ENCODE data around the gene ZNRF1. TPM values are rescaled to one million over a fixed set of nuclear protein-coding genes. Genes with fewer than 3 reads are reported as not detected.

The ZNRF1 gene
- polyA plus RNA-seq, 2 of the 4 experiments (the other 2 are of a cell fraction), result 18.6 to 22.6 TPM

DNA sequence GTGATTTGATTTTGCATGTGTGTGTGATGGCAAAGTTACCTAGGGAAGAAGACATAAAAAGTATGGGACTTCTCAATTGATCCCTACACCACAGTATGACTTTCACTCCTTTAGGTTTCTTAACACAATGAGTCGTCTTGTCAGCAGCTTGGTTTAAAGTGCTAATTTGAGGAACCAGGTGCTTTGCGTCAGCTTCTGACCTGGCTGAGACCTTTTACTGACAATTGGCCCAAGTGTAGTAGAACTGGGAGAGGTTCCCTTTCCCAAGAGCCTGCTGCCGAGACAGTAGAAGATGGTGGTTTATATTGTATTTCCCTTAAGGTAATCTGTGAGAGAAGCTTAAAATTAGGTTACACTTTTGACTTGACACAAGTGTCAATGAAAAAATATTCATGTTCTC lies 62.8 kb downstream of the ZNRF1 start:
- Histone ChIP-seq H3K4me3 (no peak overlapping the region), H3K27ac (no peak overlapping the region), H3K4me1 (peaks cover 27% of the 10 kb centered on the region), H3K9me3 (no peaks in the 10 kb centered on the region), H3K4me2 (no peak overlapping the region)
- ATAC-seq (no peak), DNase-seq (ENCODE audit: low read depth in 1 of 2, low spot score in 1 of 2) (no peak), FAIRE-seq (no peak)
- 95% methylated on average over 3 of the region's 3 CpGs for WGBS (ENCODE audit: missing lambda C conversion rate)
- CTCF ChIA-PET, result interaction anchor here (0.8 to 2.5 kb wide), 6 partner anchors 17 to 63 kb away, joined by 3 to 12 read pairs (median 4); partner anchors contain the start of gene ZNRF1
- POLR2A ChIA-PET, result no interaction called here
- TF ChIP-seq ESRRA (IDR thresholded peaks at IDR 0.05; ENCODE audit: borderline replicate concordance, low read length), result no peak
- TF ChIP-seq, protein P1, sequence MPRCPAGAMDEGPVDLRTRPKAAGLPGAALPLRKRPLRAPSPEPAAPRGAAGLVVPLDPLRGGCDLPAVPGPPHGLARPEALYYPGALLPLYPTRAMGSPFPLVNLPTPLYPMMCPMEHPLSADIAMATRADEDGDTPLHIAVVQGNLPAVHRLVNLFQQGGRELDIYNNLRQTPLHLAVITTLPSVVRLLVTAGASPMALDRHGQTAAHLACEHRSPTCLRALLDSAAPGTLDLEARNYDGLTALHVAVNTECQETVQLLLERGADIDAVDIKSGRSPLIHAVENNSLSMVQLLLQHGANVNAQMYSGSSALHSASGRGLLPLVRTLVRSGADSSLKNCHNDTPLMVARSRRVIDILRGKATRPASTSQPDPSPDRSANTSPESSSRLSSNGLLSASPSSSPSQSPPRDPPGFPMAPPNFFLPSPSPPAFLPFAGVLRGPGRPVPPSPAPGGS (IDR thresholded peaks at IDR 0.05), result no peak
- TF ChIP-seq POLR2A (IDR thresholded peaks at IDR 0.05; ENCODE audit: low read length), result no peak

DNA sequence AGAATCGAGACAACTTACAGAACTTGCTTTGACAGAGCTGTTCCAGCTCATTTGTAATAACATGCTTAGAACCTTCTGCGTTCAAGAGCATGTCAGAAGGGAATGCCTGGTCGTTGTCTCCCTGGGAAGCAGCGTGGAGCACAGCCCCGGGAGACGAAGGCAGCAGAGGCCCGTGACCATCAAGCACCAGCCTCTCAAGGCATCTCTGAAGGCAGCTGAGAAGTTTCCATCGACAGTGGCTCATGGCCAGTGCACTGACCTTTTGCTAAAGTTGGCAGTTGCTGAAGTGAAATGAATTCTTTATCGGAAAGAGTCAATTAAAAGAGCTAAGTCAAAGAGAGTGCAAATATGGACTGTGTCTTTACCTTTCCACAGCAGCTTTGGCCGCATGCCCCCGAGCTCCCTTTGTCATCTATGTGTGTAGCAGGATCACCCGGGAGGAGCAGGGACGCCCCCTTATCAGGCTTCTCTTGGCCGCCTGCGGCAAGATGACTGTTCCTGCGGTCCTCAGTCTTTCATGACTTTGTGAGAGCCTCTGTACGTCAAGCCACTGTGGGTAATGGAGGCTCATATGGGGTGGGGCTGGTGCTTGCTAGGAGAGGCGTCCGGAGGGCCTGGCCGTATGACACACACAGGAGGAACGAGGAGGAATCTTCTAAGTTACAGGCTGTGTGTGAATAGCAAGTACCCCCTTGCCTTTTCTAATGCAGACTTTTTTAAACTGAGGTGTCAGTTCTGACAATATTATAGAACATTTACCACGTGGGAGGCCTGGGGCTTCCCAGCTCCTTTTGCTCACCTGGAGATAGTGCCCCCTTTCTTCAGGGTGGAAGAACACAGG lies 63.5 kb downstream of the ZNRF1 start:
- FAIRE-seq (no peak), DNase-seq (ENCODE audit: low read depth in 1 of 2, low spot score in 1 of 2) (no peak), ATAC-seq (no peak)
- TF ChIP-seq KDM5A (IDR thresholded peaks at IDR 0.05), result no peak
- no peak for TF ChIP-seq CBX8 (IDR thresholded peaks at IDR 0.05)
- no peak for TF ChIP-seq FOSB (CRISPR knock-in tag; IDR thresholded peaks at IDR 0.05)
- TF ChIP-seq, protein P2, sequence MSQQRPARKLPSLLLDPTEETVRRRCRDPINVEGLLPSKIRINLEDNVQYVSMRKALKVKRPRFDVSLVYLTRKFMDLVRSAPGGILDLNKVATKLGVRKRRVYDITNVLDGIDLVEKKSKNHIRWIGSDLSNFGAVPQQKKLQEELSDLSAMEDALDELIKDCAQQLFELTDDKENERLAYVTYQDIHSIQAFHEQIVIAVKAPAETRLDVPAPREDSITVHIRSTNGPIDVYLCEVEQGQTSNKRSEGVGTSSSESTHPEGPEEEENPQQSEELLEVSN (IDR thresholded peaks at IDR 0.05; ENCODE audit: borderline replicate concordance, low read depth), result no peak
- TF ChIP-seq, protein P3, sequence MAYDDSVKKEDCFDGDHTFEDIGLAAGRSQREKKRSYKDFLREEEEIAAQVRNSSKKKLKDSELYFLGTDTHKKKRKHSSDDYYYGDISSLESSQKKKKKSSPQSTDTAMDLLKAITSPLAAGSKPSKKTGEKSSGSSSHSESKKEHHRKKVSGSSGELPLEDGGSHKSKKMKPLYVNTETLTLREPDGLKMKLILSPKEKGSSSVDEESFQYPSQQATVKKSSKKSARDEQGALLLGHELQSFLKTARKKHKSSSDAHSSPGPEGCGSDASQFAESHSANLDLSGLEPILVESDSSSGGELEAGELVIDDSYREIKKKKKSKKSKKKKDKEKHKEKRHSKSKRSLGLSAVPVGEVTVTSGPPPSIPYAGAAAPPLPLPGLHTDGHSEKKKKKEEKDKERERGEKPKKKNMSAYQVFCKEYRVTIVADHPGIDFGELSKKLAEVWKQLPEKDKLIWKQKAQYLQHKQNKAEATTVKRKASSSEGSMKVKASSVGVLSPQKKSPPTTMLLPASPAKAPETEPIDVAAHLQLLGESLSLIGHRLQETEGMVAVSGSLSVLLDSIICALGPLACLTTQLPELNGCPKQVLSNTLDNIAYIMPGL (CRISPR knock-in tag; IDR thresholded peaks at IDR 0.05; ENCODE audit: borderline replicate concordance), result no peak
- TF ChIP-seq HOXA7 (CRISPR knock-in tag; IDR thresholded peaks at IDR 0.05), result no peak
- TF ChIP-seq HOXB13 (CRISPR knock-in tag; IDR thresholded peaks at IDR 0.05; ENCODE audit: low read depth), result no peak
- TF ChIP-seq RNF2 (IDR thresholded peaks at IDR 0.05; ENCODE audit: borderline replicate concordance, low read depth), result no peak
- TF ChIP-seq, protein P4, sequence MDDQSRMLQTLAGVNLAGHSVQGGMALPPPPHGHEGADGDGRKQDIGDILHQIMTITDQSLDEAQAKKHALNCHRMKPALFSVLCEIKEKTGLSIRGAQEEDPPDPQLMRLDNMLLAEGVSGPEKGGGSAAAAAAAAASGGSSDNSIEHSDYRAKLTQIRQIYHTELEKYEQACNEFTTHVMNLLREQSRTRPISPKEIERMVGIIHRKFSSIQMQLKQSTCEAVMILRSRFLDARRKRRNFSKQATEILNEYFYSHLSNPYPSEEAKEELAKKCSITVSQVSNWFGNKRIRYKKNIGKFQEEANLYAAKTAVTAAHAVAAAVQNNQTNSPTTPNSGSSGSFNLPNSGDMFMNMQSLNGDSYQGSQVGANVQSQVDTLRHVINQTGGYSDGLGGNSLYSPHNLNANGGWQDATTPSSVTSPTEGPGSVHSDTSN (IDR thresholded peaks at IDR 0.05), result no peak
- TF ChIP-seq SREBF2 (IDR thresholded peaks at IDR 0.05), result no peak
- TF ChIP-seq POLR2A (IDR thresholded peaks at IDR 0.05; ENCODE audit: low read length), result no peak
- TF ChIP-seq NFE2L2 (conservative IDR thresholded peaks at IDR 0.05; ENCODE audit: low read length), result no peak
- TF ChIP-seq, protein P5, sequence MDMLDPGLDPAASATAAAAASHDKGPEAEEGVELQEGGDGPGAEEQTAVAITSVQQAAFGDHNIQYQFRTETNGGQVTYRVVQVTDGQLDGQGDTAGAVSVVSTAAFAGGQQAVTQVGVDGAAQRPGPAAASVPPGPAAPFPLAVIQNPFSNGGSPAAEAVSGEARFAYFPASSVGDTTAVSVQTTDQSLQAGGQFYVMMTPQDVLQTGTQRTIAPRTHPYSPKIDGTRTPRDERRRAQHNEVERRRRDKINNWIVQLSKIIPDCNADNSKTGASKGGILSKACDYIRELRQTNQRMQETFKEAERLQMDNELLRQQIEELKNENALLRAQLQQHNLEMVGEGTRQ (IDR thresholded peaks at IDR 0.05), result no peak
- ChIA-PET CTCF (interaction anchor here (0.6 to 2.5 kb wide), 9 partner anchors 9 to 96 kb away, joined by 3 to 12 read pairs (median 4); partner anchors contain the start of gene ZNRF1), POLR2A (no interaction called here)
- H3K4me2 ChIP-seq, result no peak overlapping the region
- H3K9me3 ChIP-seq, result no peaks in the 10 kb centered on the region
- peaks cover 27% of the 10 kb centered on the region for H3K4me1 ChIP-seq
- H3K27ac ChIP-seq, result peak overlapping the region; percentile 23 to 66; a peak in 3 of 6 replicates
- no peak overlapping the region for H3K4me3 ChIP-seq
- WGBS (ENCODE audit: missing lambda C conversion rate), result 84% methylated on average over 22 of the region's 22 CpGs

DNA sequence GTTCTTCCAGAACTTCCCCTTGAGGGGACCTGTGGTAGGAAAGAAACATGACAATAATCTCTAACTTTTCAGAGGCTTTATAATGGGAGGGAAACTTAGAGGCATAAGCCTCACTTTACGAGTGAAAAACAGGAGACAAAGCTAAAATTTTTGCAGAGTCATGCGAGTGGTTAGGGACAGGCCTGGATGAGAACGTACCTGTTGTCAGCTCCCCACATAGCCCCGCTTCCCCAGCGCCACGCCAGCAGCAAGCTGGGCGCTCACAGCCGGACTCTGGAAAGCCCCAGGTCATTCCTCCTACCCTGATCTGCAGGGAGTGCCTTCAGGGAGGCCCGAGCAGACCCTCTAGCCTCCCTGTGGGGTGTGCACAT lies 64.1 kb downstream of the ZNRF1 start:
- FAIRE-seq (no peak), ATAC-seq (no peak), DNase-seq (ENCODE audit: low read depth in 1 of 2, low spot score in 1 of 2) (no peak)
- ChIA-PET POLR2A (no interaction called here), CTCF (interaction anchor here (0.6 to 1.9 kb wide), 9 partner anchors 10 to 96 kb away, joined by 3 to 7 read pairs (median 3); no protein-coding TSS in a partner anchor)
- H3K4me2 ChIP-seq, result no peak overlapping the region
- WGBS (ENCODE audit: missing lambda C conversion rate), result 88% methylated on average over 9 of the region's 9 CpGs
- H3K4me1 ChIP-seq, result peaks cover 27% of the 10 kb centered on the region
- H3K27ac ChIP-seq, result peak overlapping the region; percentile 23 to 66; a peak in 3 of 6 replicates
- H3K4me3 ChIP-seq, result no peak overlapping the region
- no peaks in the 10 kb centered on the region for H3K9me3 ChIP-seq
- TF ChIP-seq, protein P6, sequence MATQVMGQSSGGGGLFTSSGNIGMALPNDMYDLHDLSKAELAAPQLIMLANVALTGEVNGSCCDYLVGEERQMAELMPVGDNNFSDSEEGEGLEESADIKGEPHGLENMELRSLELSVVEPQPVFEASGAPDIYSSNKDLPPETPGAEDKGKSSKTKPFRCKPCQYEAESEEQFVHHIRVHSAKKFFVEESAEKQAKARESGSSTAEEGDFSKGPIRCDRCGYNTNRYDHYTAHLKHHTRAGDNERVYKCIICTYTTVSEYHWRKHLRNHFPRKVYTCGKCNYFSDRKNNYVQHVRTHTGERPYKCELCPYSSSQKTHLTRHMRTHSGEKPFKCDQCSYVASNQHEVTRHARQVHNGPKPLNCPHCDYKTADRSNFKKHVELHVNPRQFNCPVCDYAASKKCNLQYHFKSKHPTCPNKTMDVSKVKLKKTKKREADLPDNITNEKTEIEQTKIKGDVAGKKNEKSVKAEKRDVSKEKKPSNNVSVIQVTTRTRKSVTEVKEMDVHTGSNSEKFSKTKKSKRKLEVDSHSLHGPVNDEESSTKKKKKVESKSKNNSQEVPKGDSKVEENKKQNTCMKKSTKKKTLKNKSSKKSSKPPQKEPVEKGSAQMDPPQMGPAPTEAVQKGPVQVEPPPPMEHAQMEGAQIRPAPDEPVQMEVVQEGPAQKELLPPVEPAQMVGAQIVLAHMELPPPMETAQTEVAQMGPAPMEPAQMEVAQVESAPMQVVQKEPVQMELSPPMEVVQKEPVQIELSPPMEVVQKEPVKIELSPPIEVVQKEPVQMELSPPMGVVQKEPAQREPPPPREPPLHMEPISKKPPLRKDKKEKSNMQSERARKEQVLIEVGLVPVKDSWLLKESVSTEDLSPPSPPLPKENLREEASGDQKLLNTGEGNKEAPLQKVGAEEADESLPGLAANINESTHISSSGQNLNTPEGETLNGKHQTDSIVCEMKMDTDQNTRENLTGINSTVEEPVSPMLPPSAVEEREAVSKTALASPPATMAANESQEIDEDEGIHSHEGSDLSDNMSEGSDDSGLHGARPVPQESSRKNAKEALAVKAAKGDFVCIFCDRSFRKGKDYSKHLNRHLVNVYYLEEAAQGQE (IDR thresholded peaks at IDR 0.05), result no peak
- TF ChIP-seq MAFK (IDR thresholded peaks at IDR 0.05; ENCODE audit: partially characterized antibody), result peak; percentile 28

Measured in A549 (cell line).